ENCODE measurements around the gene SLC26A4. TPM values are rescaled to one million over a fixed set of nuclear protein-coding genes. Genes with fewer than 3 reads are reported as not detected.
A peak's percentile ranks its signal among the peaks of the same experiment; 100 is the strongest.

SLC26A4 gene
- total and polyA plus RNA-seq, 9 of the 15 experiments (the other 6 are each of a cell fraction or from before 2014, with no cell fraction given): 0.09 to 1.2 (median 0.33) TPM

- TF ChIP-seq RCOR1 (IDR thresholded peaks at IDR 0.05; ENCODE audit: borderline replicate concordance in 1 of 2, low read depth in 2 of 2, low read length in 2 of 2) (0 out of 4 replicates have a peak, but pooled peaks of 1 of the 2 experiments have one; percentile 61), KHSRP (IDR thresholded peaks at IDR 0.05) (no peak), ZKSCAN1 (IDR thresholded peaks at IDR 0.05; ENCODE audit: low read depth, low read length) (no peak), XRCC5 (IDR thresholded peaks at IDR 0.05; ENCODE audit: low read depth, low read length) (no peak), SMC3 (conservative IDR thresholded peaks at IDR 0.05; ENCODE audit: insufficient read depth, low read depth, low read length) (peak; percentile 74; the same call in 1 of the 2 replicates), LARP7 (IDR thresholded peaks at IDR 0.05) (no peak), HNRNPUL1 (IDR thresholded peaks at IDR 0.05; ENCODE audit: low read length) (no peak), NBN (IDR thresholded peaks at IDR 0.05; ENCODE audit: low read depth) (no peak), TAF15 (IDR thresholded peaks at IDR 0.05; ENCODE audit: low read depth, low read length) (no peak), MEF2A (IDR thresholded peaks at IDR 0.05; ENCODE audit: control insufficient read depth, low read depth, low read length) (no peak), ZNF184 (CRISPR knock-in tag; IDR thresholded peaks at IDR 0.05) (no peak), ELF1 (tag; IDR thresholded peaks at IDR 0.05) (no peak), ZFP91 (CRISPR knock-in tag; IDR thresholded peaks at IDR 0.05) (no peak)
- TF ChIP-seq, protein P1, sequence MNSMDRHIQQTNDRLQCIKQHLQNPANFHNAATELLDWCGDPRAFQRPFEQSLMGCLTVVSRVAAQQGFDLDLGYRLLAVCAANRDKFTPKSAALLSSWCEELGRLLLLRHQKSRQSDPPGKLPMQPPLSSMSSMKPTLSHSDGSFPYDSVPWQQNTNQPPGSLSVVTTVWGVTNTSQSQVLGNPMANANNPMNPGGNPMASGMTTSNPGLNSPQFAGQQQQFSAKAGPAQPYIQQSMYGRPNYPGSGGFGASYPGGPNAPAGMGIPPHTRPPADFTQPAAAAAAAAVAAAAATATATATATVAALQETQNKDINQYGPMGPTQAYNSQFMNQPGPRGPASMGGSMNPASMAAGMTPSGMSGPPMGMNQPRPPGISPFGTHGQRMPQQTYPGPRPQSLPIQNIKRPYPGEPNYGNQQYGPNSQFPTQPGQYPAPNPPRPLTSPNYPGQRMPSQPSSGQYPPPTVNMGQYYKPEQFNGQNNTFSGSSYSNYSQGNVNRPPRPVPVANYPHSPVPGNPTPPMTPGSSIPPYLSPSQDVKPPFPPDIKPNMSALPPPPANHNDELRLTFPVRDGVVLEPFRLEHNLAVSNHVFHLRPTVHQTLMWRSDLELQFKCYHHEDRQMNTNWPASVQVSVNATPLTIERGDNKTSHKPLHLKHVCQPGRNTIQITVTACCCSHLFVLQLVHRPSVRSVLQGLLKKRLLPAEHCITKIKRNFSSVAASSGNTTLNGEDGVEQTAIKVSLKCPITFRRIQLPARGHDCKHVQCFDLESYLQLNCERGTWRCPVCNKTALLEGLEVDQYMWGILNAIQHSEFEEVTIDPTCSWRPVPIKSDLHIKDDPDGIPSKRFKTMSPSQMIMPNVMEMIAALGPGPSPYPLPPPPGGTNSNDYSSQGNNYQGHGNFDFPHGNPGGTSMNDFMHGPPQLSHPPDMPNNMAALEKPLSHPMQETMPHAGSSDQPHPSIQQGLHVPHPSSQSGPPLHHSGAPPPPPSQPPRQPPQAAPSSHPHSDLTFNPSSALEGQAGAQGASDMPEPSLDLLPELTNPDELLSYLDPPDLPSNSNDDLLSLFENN (IDR thresholded peaks at IDR 0.05; ENCODE audit: low read depth in 2 of 2, low read length in 2 of 2): no peak
- TF ChIP-seq, protein P2, sequence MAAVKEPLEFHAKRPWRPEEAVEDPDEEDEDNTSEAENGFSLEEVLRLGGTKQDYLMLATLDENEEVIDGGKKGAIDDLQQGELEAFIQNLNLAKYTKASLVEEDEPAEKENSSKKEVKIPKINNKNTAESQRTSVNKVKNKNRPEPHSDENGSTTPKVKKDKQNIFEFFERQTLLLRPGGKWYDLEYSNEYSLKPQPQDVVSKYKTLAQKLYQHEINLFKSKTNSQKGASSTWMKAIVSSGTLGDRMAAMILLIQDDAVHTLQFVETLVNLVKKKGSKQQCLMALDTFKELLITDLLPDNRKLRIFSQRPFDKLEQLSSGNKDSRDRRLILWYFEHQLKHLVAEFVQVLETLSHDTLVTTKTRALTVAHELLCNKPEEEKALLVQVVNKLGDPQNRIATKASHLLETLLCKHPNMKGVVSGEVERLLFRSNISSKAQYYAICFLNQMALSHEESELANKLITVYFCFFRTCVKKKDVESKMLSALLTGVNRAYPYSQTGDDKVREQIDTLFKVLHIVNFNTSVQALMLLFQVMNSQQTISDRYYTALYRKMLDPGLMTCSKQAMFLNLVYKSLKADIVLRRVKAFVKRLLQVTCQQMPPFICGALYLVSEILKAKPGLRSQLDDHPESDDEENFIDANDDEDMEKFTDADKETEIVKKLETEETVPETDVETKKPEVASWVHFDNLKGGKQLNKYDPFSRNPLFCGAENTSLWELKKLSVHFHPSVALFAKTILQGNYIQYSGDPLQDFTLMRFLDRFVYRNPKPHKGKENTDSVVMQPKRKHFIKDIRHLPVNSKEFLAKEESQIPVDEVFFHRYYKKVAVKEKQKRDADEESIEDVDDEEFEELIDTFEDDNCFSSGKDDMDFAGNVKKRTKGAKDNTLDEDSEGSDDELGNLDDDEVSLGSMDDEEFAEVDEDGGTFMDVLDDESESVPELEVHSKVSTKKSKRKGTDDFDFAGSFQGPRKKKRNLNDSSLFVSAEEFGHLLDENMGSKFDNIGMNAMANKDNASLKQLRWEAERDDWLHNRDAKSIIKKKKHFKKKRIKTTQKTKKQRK (IDR thresholded peaks at IDR 0.05; ENCODE audit: borderline replicate concordance, low read depth, low read length): no peak
- TF ChIP-seq, protein P3, sequence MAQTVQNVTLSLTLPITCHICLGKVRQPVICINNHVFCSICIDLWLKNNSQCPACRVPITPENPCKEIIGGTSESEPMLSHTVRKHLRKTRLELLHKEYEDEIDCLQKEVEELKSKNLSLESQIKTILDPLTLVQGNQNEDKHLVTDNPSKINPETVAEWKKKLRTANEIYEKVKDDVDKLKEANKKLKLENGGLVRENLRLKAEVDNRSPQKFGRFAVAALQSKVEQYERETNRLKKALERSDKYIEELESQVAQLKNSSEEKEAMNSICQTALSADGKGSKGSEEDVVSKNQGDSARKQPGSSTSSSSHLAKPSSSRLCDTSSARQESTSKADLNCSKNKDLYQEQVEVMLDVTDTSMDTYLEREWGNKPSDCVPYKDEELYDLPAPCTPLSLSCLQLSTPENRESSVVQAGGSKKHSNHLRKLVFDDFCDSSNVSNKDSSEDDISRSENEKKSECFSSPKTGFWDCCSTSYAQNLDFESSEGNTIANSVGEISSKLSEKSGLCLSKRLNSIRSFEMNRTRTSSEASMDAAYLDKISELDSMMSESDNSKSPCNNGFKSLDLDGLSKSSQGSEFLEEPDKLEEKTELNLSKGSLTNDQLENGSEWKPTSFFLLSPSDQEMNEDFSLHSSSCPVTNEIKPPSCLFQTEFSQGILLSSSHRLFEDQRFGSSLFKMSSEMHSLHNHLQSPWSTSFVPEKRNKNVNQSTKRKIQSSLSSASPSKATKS (CRISPR knock-in tag; IDR thresholded peaks at IDR 0.05): no peak
Measured at GRCh38 chr7:107725138-107725740, 64.6 kb downstream of the SLC26A4 start (continued).
